K562 (cell line): ENCODE results near the gene SYN1. TPM values are rescaled to one million over a fixed set of nuclear protein-coding genes. Genes with fewer than 3 reads are reported as not detected.

Source experiments
- CLOCK ChIP-seq: fragments of 250-450 bp; sonication (Bioruptor Pico); IDR thresholded peaks from 2 replicates; pipeline ENCODE4 v1.4.0; 2020; ENCODE audit warnings: mild to moderate bottlenecking, moderate library complexity, borderline replicate concordance
- CREB3L1 ChIP-seq: fragments of 450-650 bp; IDR thresholded peaks from 2 replicates; pipeline ENCODE4 v1.6.1; 2014; ENCODE audit warnings: low read depth, mild to moderate bottlenecking, moderate library complexity, borderline replicate concordance
- DDX20 ChIP-seq: fragments of 450-650 bp; IDR thresholded peaks from 2 replicates; pipeline ENCODE4 v1.6.1; 2016; ENCODE audit warnings: missing genetic modification characterization, low read depth, mild to moderate bottlenecking, missing compliant biosample characterization, moderate library complexity
- DIDO1 ChIP-seq: fragments of 450-650 bp; IDR thresholded peaks from 2 replicates; pipeline ENCODE4 v1.6.1; 2016; ENCODE audit warnings: low read depth, missing biosample characterization, missing genetic modification characterization
- ELK1 ChIP-seq: sonication (generic); formaldehyde crosslinking; IDR thresholded peaks from 2 replicates; pipeline ENCODE4 v1.8.1; 2022; ENCODE audit warnings: missing genetic modification reagents
- HLTF ChIP-seq: fragments of 450-650 bp; IDR thresholded peaks from 2 replicates; pipeline ENCODE4 v1.6.1; 2016
- HNRNPK ChIP-seq: fragments of 200-400 bp; formaldehyde crosslinking; IDR thresholded peaks from one replicate; pipeline ENCODE4 v1.6.1; 2018; ENCODE audit warnings: mild to moderate bottlenecking, low read depth, low read length; ENCODE audit not compliant: poor library complexity, severe bottlenecking
- HNRNPL ChIP-seq: fragments of 200-400 bp; formaldehyde crosslinking; IDR thresholded peaks from 2 replicates; pipeline ENCODE4 v1.6.1; 2017; ENCODE audit warnings: low read depth, mild to moderate bottlenecking, low read length
- MAFK ChIP-seq: IDR thresholded peaks from 2 replicates; pipeline ENCODE4 v1.6.1; 2011; ENCODE audit warnings: low read length, improper control_type of control experiment
- NEUROD1 ChIP-seq: fragments of 150-350 bp; IDR thresholded peaks from 2 replicates; pipeline ENCODE4 v1.6.1; 2014; ENCODE audit warnings: borderline replicate concordance, low read length, low read depth; ENCODE audit not compliant: partially characterized antibody
- POU5F1 ChIP-seq: fragments of 150-350 bp; IDR thresholded peaks from 2 replicates; pipeline ENCODE4 v1.6.1; 2014; ENCODE audit warnings: borderline replicate concordance, low read length, low read depth, mild to moderate bottlenecking; ENCODE audit not compliant: partially characterized antibody
- RAD51 ChIP-seq: fragments of 450-650 bp; IDR thresholded peaks from 2 replicates; pipeline ENCODE4 v1.7.1; 2016; ENCODE audit warnings: low read depth, mild to moderate bottlenecking, borderline replicate concordance
- TAF9B ChIP-seq: fragments of 450-650 bp; IDR thresholded peaks from 2 replicates; pipeline ENCODE4 v1.6.1; 2018; ENCODE audit warnings: mild to moderate bottlenecking; ENCODE audit not compliant: partially characterized antibody
- WHSC1 ChIP-seq: IDR thresholded peaks from one replicate; pipeline ENCODE4 v1.6.1; 2012; ENCODE audit warnings: low read length, control low read depth, inconsistent platforms
- XRCC4 ChIP-seq: IDR thresholded peaks from one replicate; pipeline ENCODE4 v1.6.1; 2011; ENCODE audit not compliant: insufficient read depth, insufficient read length; ENCODE audit errors: extremely low read depth
- ZBED1 ChIP-seq: IDR thresholded peaks from 2 replicates; pipeline ENCODE4 v1.6.1; 2014
- ZBTB12 ChIP-seq: fragments of 250-450 bp; sonication (Bioruptor Pico); IDR thresholded peaks from 2 replicates; pipeline ENCODE4 v1.4.0; 2020
- ZNF512 ChIP-seq: IDR thresholded peaks from 2 replicates; pipeline ENCODE4 v1.6.1; 2016; ENCODE audit warnings: missing genetic modification characterization, missing compliant biosample characterization
- ZNF57 ChIP-seq: fragments of 450-650 bp; formaldehyde crosslinking; IDR thresholded peaks from 2 replicates; pipeline ENCODE4 v1.4.0; 2020; ENCODE audit warnings: mild to moderate bottlenecking, moderate library complexity
- ZNF583 ChIP-seq: fragments of 250-450 bp; sonication (Bioruptor Pico); IDR thresholded peaks from 2 replicates; pipeline ENCODE4 v1.4.0; 2020
- ZNF644 ChIP-seq: fragments of 200-800 bp; sonication (Bioruptor generic); IDR thresholded peaks from 2 replicates; pipeline ENCODE4 v1.6.1; 2016; ENCODE audit warnings: low read depth, missing genetic modification characterization, missing compliant biosample characterization
- ZNF707 ChIP-seq: fragments of 250-450 bp; sonication (Bioruptor Pico); conservative IDR thresholded peaks from 2 replicates; pipeline ENCODE4 v1.8.0; 2022; ENCODE audit warnings: inconsistent platforms, mild to moderate bottlenecking, moderate library complexity
- polyA plus RNA-seq, 8 experiments: library from polyadenylated mRNA; depleted of rRNA in 4 of 8; stranded (reverse) in 5 of 8; unstranded in 3 of 8; fragments of >200 nt; fragmentation: Nextera tagmentation in 2 of 8; fragmentation: Illumina TruSeq in 1 of 8; extraction: Ambion mirVana in 2 of 8; extraction: Trizol in 1 of 8; gene quantifications; 2 replicates each; pipeline versions ENCODE4 v1.2.1 to v1.2.3, GENCODE V29; 2011 to 2014; ENCODE audit warnings: inconsistent platforms in 1 of 8, missing spikeins in 1 of 8
- total RNA-seq, 7 experiments: library from RNA; depleted of rRNA in 6 of 7; stranded (reverse); fragments of >200 nt in 6 of 7; fragmentation: Illumina TruSeq in 2 of 7; extraction: Trizol in 2 of 7; gene quantifications; 2 replicates each; pipeline versions ENCODE4 v1.2.1 to v1.2.3, GENCODE V29; 2011 to 2021; ENCODE audit warnings: low replicate concordance in 1 of 7

The SYN1 gene
- total and polyA plus RNA-seq, 9 of the 15 experiments (the other 6 are each of a cell fraction or from before 2014, with no cell fraction given): 0.01 to 0.28 (median 0.18) TPM; not detected in 2

GRCh38 chrX:47662144-47662657 is 42.5 kb upstream of the SYN1 start (continued):
- TF ChIP-seq TAF9B (peak; percentile 50), ZBED1 (no peak), ZNF644 (tag) (no peak), CREB3L1 (no peak), DIDO1 (tag) (no peak), ZBTB12 (CRISPR knock-in tag) (no peak), RAD51 (no peak), NEUROD1 (peak; percentile 51), WHSC1 (no peak), MAFK (0 out of 2 replicates have a peak, but pooled peaks have one; percentile 16), ZNF512 (tag) (no peak), POU5F1 (no peak), DDX20 (tag) (no peak), CLOCK (no peak), ZNF707 (CRISPR knock-in tag) (no peak), ZNF57 (CRISPR knock-in tag) (no peak), HLTF (no peak), ZNF583 (CRISPR knock-in tag) (no peak), HNRNPK (no peak), HNRNPL (no peak), XRCC4 (no peak), ELK1 (CRISPR knock-in tag) (no peak)
